Panc1 (cell line): Measurements from ENCODE around the gene ANKLE1. TPM values are rescaled to one million over a fixed set of nuclear protein-coding genes. Genes with fewer than 3 reads are reported as not detected.

ENCODE experiments used
- ATAC-seq: fragments of 200-7000 bp; cut with Tn5 transposase; 2 replicates; pipeline ENCODE4 v1.9.1; 2020; ENCODE audit warnings: mild to moderate bottlenecking, moderate library complexity
- BruUV-seq: library from RNA; stranded (reverse); fragments of 400-500 nt; replicated peaks from 2 replicates; lab custom pipeline; 2021; lab: Mats Ljungman, UMichigan
- CTCF ChIA-PET: fragments of 300-600 bp; sonication (Branson Sonifier 250); formaldehyde crosslinking; loops from one replicate; lab custom pipeline; 2022; ENCODE audit warnings: antibody characterized with exemption; lab: Charles Lee
- POLR2A ChIA-PET: fragments of 300-600 bp; sonication (Branson Sonifier 250); formaldehyde crosslinking; loops from one replicate; lab custom pipeline; 2022; ENCODE audit warnings: antibody characterized with exemption; lab: Charles Lee
- DNase-seq: peaks from one replicate; pipeline ENCODE4 v3.0.0-alpha.2; 2010; ENCODE audit warnings: low read depth, low spot score
- H3K27ac ChIP-seq: 2 replicates; pipeline ENCODE4 v1.5.1; 2011; ENCODE audit warnings: mild to moderate bottlenecking, low read length, inconsistent platforms
- H3K27me3 ChIP-seq: fragments of 200-500 bp; sonication (Bioruptor generic); 2 replicates; pipeline ENCODE4 v1.6.0; 2014; ENCODE audit warnings: low read length, inconsistent platforms; ENCODE audit not compliant: control insufficient read depth, insufficient read depth
- H3K36me3 ChIP-seq: fragments of 200-500 bp; sonication (Bioruptor generic); 2 replicates; pipeline ENCODE4 v1.5.1; 2014; ENCODE audit warnings: inconsistent platforms, mild to moderate bottlenecking, low read length, moderate library complexity; ENCODE audit not compliant: control insufficient read depth, insufficient read depth
- H3K4me1 ChIP-seq: 2 replicates; pipeline ENCODE4 v1.5.1; 2011; ENCODE audit warnings: inconsistent platforms, mild to moderate bottlenecking, low read length, moderate library complexity; ENCODE audit not compliant: control insufficient read depth, insufficient read depth
- H3K4me3 ChIP-seq, 2 experiments: 2 replicates each; pipeline ENCODE4 v1.5.1; 2011 to 2012; ENCODE audit warnings: low read depth in 2 of 2, low read length in 2 of 2, mild to moderate bottlenecking in 2 of 2, inconsistent platforms in 1 of 2, moderate library complexity in 1 of 2
- H3K9me3 ChIP-seq: fragments of 200-500 bp; sonication (Bioruptor generic); 2 replicates; pipeline ENCODE4 v1.5.1; 2014; ENCODE audit warnings: low read depth, mild to moderate bottlenecking, inconsistent platforms, low read length, moderate library complexity; ENCODE audit not compliant: control insufficient read depth, insufficient read depth
- POLR2AphosphoS5 ChIP-seq: IDR thresholded peaks from 2 replicates; pipeline ENCODE4 v1.6.1; 2012; ENCODE audit warnings: mild to moderate bottlenecking, low read depth, low read length, moderate library complexity
- REST ChIP-seq, 2 experiments: IDR thresholded peaks; 2 replicates each; pipeline ENCODE4 v1.6.1; 2011 to 2012; ENCODE audit warnings: low read depth in 2 of 2, control low read depth in 1 of 2, low read length in 1 of 2, mild to moderate bottlenecking in 1 of 2, moderate library complexity in 1 of 2; ENCODE audit not compliant: insufficient read depth in 1 of 2
- SIN3A ChIP-seq: IDR thresholded peaks from 2 replicates; pipeline ENCODE4 v1.6.1; 2012; ENCODE audit warnings: low read depth, mild to moderate bottlenecking, low read length, moderate library complexity, borderline replicate concordance; ENCODE audit not compliant: insufficient read depth
- TCF7L2 ChIP-seq: IDR thresholded peaks from 2 replicates; pipeline ENCODE4 v1.6.1; 2011; ENCODE audit warnings: mild to moderate bottlenecking, low read depth, low read length, inconsistent platforms
- in situ Hi-C: cut with HindIII; loops from 2 replicates; pipeline ENCODE4 v1.10.0; 2016; ENCODE audit warnings: low sequenced_read_pairs, low pct_unique_long_range_greater_than_20kb
- intact Hi-C: fragments of 100-400 bp; cut with micrococcal nuclease; formaldehyde crosslinking; loops from one replicate; pipeline ENCODE4 v1.10.0; 2022; ENCODE audit not compliant: unreplicated experiment
- total RNA-seq: library from RNA; stranded (reverse); gene quantifications from one replicate; pipeline ENCODE4 v1.2.1, GENCODE V29; 2021; ENCODE audit not compliant: unreplicated experiment
- TF ChIP-seq, protein P1 (sequence below): fragments of 450-650 bp; IDR thresholded peaks from 2 replicates; pipeline ENCODE4 v1.5.1; 2017; ENCODE audit warnings: mild to moderate bottlenecking

ANKLE1 gene
- total RNA-seq, 1 experiment from 2014 or later = 1.1 TPM

GRCh38 chr19:17325881-17326594, 44.3 kb downstream of the ANKLE1 start:
- Histone ChIP-seq H3K9me3 (no peaks in the 10 kb centered on the region), H3K27me3 (no peaks in the 10 kb centered on the region), H3K36me3 (no peaks in the 10 kb centered on the region; the same call in 1 of the 2 replicates), H3K4me1 (no peaks in the 10 kb centered on the region), H3K4me3 (no peak overlapping the region), H3K27ac (no peak overlapping the region)
- DNase-seq = no peak
- TF ChIP-seq TCF7L2 (no peak), SIN3A (no peak), REST (IDR thresholded peaks at IDR 0.05; ENCODE audit: insufficient read depth in 1 of 2, low read depth in 2 of 2, low read length in 1 of 2) (no peak), POLR2AphosphoS5 (no peak)
- TF ChIP-seq, protein P1, sequence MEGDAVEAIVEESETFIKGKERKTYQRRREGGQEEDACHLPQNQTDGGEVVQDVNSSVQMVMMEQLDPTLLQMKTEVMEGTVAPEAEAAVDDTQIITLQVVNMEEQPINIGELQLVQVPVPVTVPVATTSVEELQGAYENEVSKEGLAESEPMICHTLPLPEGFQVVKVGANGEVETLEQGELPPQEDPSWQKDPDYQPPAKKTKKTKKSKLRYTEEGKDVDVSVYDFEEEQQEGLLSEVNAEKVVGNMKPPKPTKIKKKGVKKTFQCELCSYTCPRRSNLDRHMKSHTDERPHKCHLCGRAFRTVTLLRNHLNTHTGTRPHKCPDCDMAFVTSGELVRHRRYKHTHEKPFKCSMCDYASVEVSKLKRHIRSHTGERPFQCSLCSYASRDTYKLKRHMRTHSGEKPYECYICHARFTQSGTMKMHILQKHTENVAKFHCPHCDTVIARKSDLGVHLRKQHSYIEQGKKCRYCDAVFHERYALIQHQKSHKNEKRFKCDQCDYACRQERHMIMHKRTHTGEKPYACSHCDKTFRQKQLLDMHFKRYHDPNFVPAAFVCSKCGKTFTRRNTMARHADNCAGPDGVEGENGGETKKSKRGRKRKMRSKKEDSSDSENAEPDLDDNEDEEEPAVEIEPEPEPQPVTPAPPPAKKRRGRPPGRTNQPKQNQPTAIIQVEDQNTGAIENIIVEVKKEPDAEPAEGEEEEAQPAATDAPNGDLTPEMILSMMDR = no peak
- ChIA-PET CTCF (interaction anchor here (0.6 kb wide), 1 partner anchor 16 kb away, joined by 4 read pairs; no protein-coding TSS in a partner anchor), POLR2A (no interaction called here)
- in situ Hi-C loops (no loop called here), intact Hi-C loops (no loop called here)
- no TSS peak for BruUV-seq
- no peak for ATAC-seq

- H3K4me3 ChIP-seq = no peak overlapping the region
- CTCF ChIA-PET = interaction anchor here (0.6 kb wide), 1 partner anchor 16 kb away, joined by 4 read pairs; no protein-coding TSS in a partner anchor
- in situ Hi-C loops = no loop called here
- DNase-seq (no peak), ATAC-seq (no peak)
- H3K27ac ChIP-seq = no peak overlapping the region
- POLR2A ChIA-PET = no interaction called here
- intact Hi-C loops = no loop called here
- BruUV-seq = no TSS peak
- no peaks in the 10 kb centered on the region for H3K4me1 ChIP-seq
- no peaks in the 10 kb centered on the region for H3K9me3 ChIP-seq
- no peak for TF ChIP-seq POLR2AphosphoS5
- no peak for TF ChIP-seq TCF7L2
- no peak for TF ChIP-seq REST (IDR thresholded peaks at IDR 0.05; ENCODE audit: insufficient read depth in 1 of 2, low read depth in 2 of 2, low read length in 1 of 2)
- TF ChIP-seq, protein P1 = no peak
- no peak for TF ChIP-seq SIN3A
- no peaks in the 10 kb centered on the region; the same call in 1 of the 2 replicates for H3K36me3 ChIP-seq
- H3K27me3 ChIP-seq = no peaks in the 10 kb centered on the region
Measured at GRCh38 chr19:17326595-17326966, 44.9 kb downstream of the ANKLE1 start.
